SK-N-SH (cell line): ENCODE results near the gene SUMF1. TPM values are rescaled to one million over a fixed set of nuclear protein-coding genes. Genes with fewer than 3 reads are reported as not detected.

Experiments used
- CTCF ChIA-PET: fragments of 300-600, 350-600 bp; formaldehyde crosslinking; extraction: SDS; loops from one replicate; lab custom pipeline; 2021; lab: Yijun Ruan, JAX
- POLR2A ChIA-PET: fragments of 350-600 bp; sonication (Branson Sonifier 250); formaldehyde crosslinking; extraction: SDS; loops from one replicate; lab custom pipeline; 2020; ENCODE audit warnings: antibody characterized with exemption, inconsistent platforms; lab: Yijun Ruan, JAX
- DNase-seq: peaks from one replicate; pipeline ENCODE4 v3.0.0; 2012
- H2AFZ ChIP-seq: fragments of 200-600 bp; sonication (generic); 2 replicates; pipeline ENCODE4 v1.8.1; 2016; ENCODE audit warnings: antibody characterized with exemption, mild to moderate bottlenecking, low read depth
- H3F3A ChIP-seq: fragments of 200-600 bp; sonication (generic); replicated peaks from 2 replicates; pipeline ENCODE3; 2016; ENCODE audit warnings: antibody characterized with exemption, mild to moderate bottlenecking; ENCODE audit not compliant: insufficient read depth
- H3K27ac ChIP-seq, 2 experiments: fragments of 200-500 bp in 1 of 2; fragments of 200-600 bp in 1 of 2; sonication (Bioruptor generic) in 1 of 2; sonication (generic), shearing (Covaris generic) in 1 of 2; 2 replicates each; pipeline versions ENCODE4 v1.5.1 to v1.6.1; 2014 to 2016; ENCODE audit warnings: low read depth in 2 of 2, inconsistent platforms in 1 of 2, low read length in 1 of 2, mild to moderate bottlenecking in 1 of 2, mixed read lengths in 1 of 2
- H3K27me3 ChIP-seq: fragments of 200-600 bp; sonication (generic), shearing (Covaris generic); 2 replicates; pipeline ENCODE4 v1.6.1; 2016; ENCODE audit warnings: mixed run types; ENCODE audit not compliant: insufficient read depth
- H3K36me3 ChIP-seq, 2 experiments: fragments of 200-500 bp in 1 of 2; fragments of 200-600 bp in 1 of 2; sonication (Bioruptor generic) in 1 of 2; sonication (generic) in 1 of 2; replicated peaks in 1 of 2; 2 replicates each; pipeline versions ENCODE3 to v1.5.1; 2014 to 2016; ENCODE audit warnings: low read length in 1 of 2, mild to moderate bottlenecking in 1 of 2; ENCODE audit not compliant: insufficient read depth in 2 of 2, control insufficient read depth in 1 of 2
- H3K4me1 ChIP-seq, 2 experiments: fragments of 200-500 bp in 1 of 2; fragments of 200-600 bp in 1 of 2; sonication (Bioruptor generic) in 1 of 2; sonication (generic), shearing (Covaris generic) in 1 of 2; 2 replicates each; pipeline versions ENCODE4 v1.5.1 to v1.6.1; 2014 to 2016; ENCODE audit warnings: low read depth in 1 of 2, low read length in 1 of 2, mixed run types in 1 of 2; ENCODE audit not compliant: insufficient read depth in 2 of 2, control insufficient read depth in 1 of 2
- H3K4me2 ChIP-seq: fragments of 200-600 bp; sonication (generic), shearing (Covaris generic); 2 replicates; pipeline ENCODE4 v1.6.1; 2017; ENCODE audit warnings: mixed run types
- H3K4me3 ChIP-seq, 2 experiments: fragments of 200-500 bp in 1 of 2; fragments of 200-600 bp in 1 of 2; sonication (Bioruptor generic) in 1 of 2; sonication (generic), shearing (Covaris generic) in 1 of 2; 2 replicates each; pipeline versions ENCODE4 v1.5.1 to v1.8.1; 2014 to 2016; ENCODE audit warnings: low read depth in 2 of 2, inconsistent platforms in 1 of 2, low read length in 1 of 2, mild to moderate bottlenecking in 1 of 2, mixed read lengths in 1 of 2, moderate library complexity in 1 of 2
- H3K79me2 ChIP-seq: fragments of 200-600 bp; sonication (generic); 2 replicates; pipeline ENCODE4 v1.8.1; 2017; ENCODE audit warnings: mild to moderate bottlenecking; ENCODE audit not compliant: insufficient read depth
- H3K9ac ChIP-seq: fragments of 200-600 bp; sonication (generic); 2 replicates; pipeline ENCODE4 v1.6.1; 2017; ENCODE audit warnings: mixed run types
- H3K9me2 ChIP-seq: fragments of 200-600 bp; sonication (generic); 2 replicates; pipeline ENCODE4 v1.6.1; 2017; ENCODE audit warnings: mixed run types
- H3K9me3 ChIP-seq: fragments of 200-600 bp; sonication (generic); 2 replicates; pipeline ENCODE4 v1.6.1; 2017; ENCODE audit warnings: mixed run types, mild to moderate bottlenecking, moderate library complexity
- H4K20me1 ChIP-seq: fragments of 200-600 bp; sonication (generic); 2 replicates; pipeline ENCODE4 v1.6.1; 2017; ENCODE audit warnings: mild to moderate bottlenecking, mixed run types; ENCODE audit not compliant: insufficient read depth
- CHD2 ChIP-seq: fragments of 150-350 bp; IDR thresholded peaks from 2 replicates; pipeline ENCODE4 v1.6.1; 2018; ENCODE audit warnings: low read length; ENCODE audit not compliant: partially characterized antibody
- EZH2phosphoT487 ChIP-seq: fragments of 200-600 bp; sonication (generic); IDR thresholded peaks from 2 replicates; pipeline ENCODE4 v1.6.1; 2017; ENCODE audit warnings: low read depth, mixed run types, mild to moderate bottlenecking, antibody characterized with exemption, moderate library complexity, borderline replicate concordance
- FOSL2 ChIP-seq: IDR thresholded peaks from 2 replicates; pipeline ENCODE4 v1.4.0; 2012; ENCODE audit warnings: low read depth, mild to moderate bottlenecking, moderate library complexity, borderline replicate concordance
- FOXJ3 ChIP-seq: sonication (generic); formaldehyde crosslinking; IDR thresholded peaks from 2 replicates; pipeline ENCODE4 v1.5.1; 2020; ENCODE audit warnings: mild to moderate bottlenecking, missing genetic modification reagents
- GABPA ChIP-seq: IDR thresholded peaks from 2 replicates; pipeline ENCODE4 v1.4.0; 2012; ENCODE audit warnings: low read depth, mild to moderate bottlenecking
- GATA2 ChIP-seq: sonication (generic); formaldehyde crosslinking; IDR thresholded peaks from 2 replicates; pipeline ENCODE4 v1.5.0; 2020; ENCODE audit warnings: mild to moderate bottlenecking, missing genetic modification reagents
- MEF2A ChIP-seq: IDR thresholded peaks from 2 replicates; pipeline ENCODE4 v1.4.0; 2012; ENCODE audit warnings: low read depth, borderline replicate concordance
- MXI1 ChIP-seq: IDR thresholded peaks from 2 replicates; pipeline ENCODE4 v1.6.1; 2012; ENCODE audit warnings: mild to moderate bottlenecking, low read depth, low read length, improper control_type of control experiment
- NFIC ChIP-seq: IDR thresholded peaks from 2 replicates; pipeline ENCODE4 v1.4.0; 2012; ENCODE audit warnings: borderline replicate concordance
- NRF1 ChIP-seq: IDR thresholded peaks from 2 replicates; pipeline ENCODE4 v1.6.1; 2012; ENCODE audit warnings: low read depth, mild to moderate bottlenecking, low read length
- POLR2AphosphoS5 ChIP-seq: IDR thresholded peaks from 2 replicates; pipeline ENCODE4 v1.6.1; 2012; ENCODE audit warnings: low read depth, low read length
- RFX5 ChIP-seq: IDR thresholded peaks from 2 replicates; pipeline ENCODE4 v1.6.1; 2012; ENCODE audit warnings: mild to moderate bottlenecking, improper control_type of control experiment, low read length
- RXRA ChIP-seq: IDR thresholded peaks from 2 replicates; pipeline ENCODE4 v1.4.0; 2012; ENCODE audit warnings: low read depth, mild to moderate bottlenecking, borderline replicate concordance
- SMC3 ChIP-seq: IDR thresholded peaks from 2 replicates; pipeline ENCODE4 v1.6.1; 2012; ENCODE audit warnings: low read depth, low read length, improper control_type of control experiment
- TAF1 ChIP-seq: IDR thresholded peaks from 2 replicates; pipeline ENCODE4 v1.6.1; 2012; ENCODE audit warnings: low read depth, mild to moderate bottlenecking, low read length, moderate library complexity, borderline replicate concordance
- TCF12 ChIP-seq: IDR thresholded peaks from 2 replicates; pipeline ENCODE4 v1.4.0; 2012
- WGBS: methylation state at CpG from one replicate; pipeline ENCODE4 v1.1.6; 2017; ENCODE audit warnings: low lambda C conversion rate; 5-methylcytosine and 5-hydroxymethylcytosine counted together
- polyA plus RNA-seq, 3 experiments: library from polyadenylated mRNA; depleted of rRNA; stranded (reverse); fragments of >200 nt; gene quantifications; 2 replicates each; pipeline ENCODE4 v1.2.3, GENCODE V29; 2012
- TF ChIP-seq, protein P1 (sequence below): fragments of 200-600 bp; sonication (generic); IDR thresholded peaks from 2 replicates; pipeline ENCODE4 v1.6.1; 2017; ENCODE audit warnings: antibody characterized with exemption, mild to moderate bottlenecking, moderate library complexity
- TF ChIP-seq, protein P2 (sequence below): IDR thresholded peaks from 2 replicates; pipeline ENCODE4 v1.4.0; 2012; ENCODE audit warnings: low read depth, borderline replicate concordance
- TF ChIP-seq, protein P3 (sequence below): IDR thresholded peaks from 2 replicates; pipeline ENCODE4 v1.4.0; 2012; ENCODE audit warnings: low read depth, borderline replicate concordance
- TF ChIP-seq, protein P4 (sequence below): IDR thresholded peaks from 2 replicates; pipeline ENCODE4 v1.4.0; 2012; ENCODE audit warnings: low read depth

Gene SUMF1
- polyA plus RNA-seq, 1 of the 3 experiments (the other 2 are of a cell fraction), result 56.9 TPM

DNA sequence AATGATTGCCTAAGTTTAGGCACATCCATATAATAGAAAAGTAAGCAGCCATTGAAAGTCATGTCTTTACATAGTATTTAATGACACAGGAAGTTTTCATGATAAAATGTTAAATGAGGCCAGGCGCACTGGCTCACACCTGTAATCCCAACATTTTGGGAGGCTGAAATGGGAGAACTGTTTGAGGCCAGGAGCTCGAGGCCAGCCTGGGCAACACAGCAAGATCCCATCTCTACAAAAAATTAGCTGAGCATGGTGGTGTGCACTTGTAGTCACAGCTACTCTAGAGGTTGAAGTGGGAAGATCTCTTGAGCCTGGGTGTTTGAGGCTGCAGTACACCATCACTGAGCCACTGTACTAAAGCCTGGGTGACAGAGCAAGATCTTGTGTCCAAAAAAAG is 104.5 kb downstream of the SUMF1 start:
- H3K9me3 ChIP-seq, result no peaks in the 10 kb centered on the region
- POLR2A ChIA-PET, result no interaction called here
- H3F3A ChIP-seq, result no peaks in the 10 kb centered on the region
- H3K36me3 ChIP-seq, result peaks cover 5 to 7% of the 10 kb centered on the region in 2 experiments
- H3K79me2 ChIP-seq, result no peaks in the 10 kb centered on the region
- H2AFZ ChIP-seq, result no peak overlapping the region
- H3K27ac ChIP-seq, result no peak overlapping the region
- no peak for DNase-seq
- H3K4me2 ChIP-seq, result no peak overlapping the region
- no peak overlapping the region for H3K4me3 ChIP-seq
- CTCF ChIA-PET, result no interaction called here
- WGBS, result 78% methylated on average over 2 of the region's 2 CpGs
- H4K20me1 ChIP-seq, result no peaks in the 10 kb centered on the region
- H3K9me2 ChIP-seq, result no peaks in the 10 kb centered on the region
- no peak overlapping the region for H3K9ac ChIP-seq
- H3K4me1 ChIP-seq, result no peaks in the 10 kb centered on the region
- TF ChIP-seq GABPA (no peak), TAF1 (no peak), CHD2 (no peak), RFX5 (no peak), SMC3 (no peak), EZH2phosphoT487 (no peak), MEF2A (no peak)
- TF ChIP-seq, protein P1, sequence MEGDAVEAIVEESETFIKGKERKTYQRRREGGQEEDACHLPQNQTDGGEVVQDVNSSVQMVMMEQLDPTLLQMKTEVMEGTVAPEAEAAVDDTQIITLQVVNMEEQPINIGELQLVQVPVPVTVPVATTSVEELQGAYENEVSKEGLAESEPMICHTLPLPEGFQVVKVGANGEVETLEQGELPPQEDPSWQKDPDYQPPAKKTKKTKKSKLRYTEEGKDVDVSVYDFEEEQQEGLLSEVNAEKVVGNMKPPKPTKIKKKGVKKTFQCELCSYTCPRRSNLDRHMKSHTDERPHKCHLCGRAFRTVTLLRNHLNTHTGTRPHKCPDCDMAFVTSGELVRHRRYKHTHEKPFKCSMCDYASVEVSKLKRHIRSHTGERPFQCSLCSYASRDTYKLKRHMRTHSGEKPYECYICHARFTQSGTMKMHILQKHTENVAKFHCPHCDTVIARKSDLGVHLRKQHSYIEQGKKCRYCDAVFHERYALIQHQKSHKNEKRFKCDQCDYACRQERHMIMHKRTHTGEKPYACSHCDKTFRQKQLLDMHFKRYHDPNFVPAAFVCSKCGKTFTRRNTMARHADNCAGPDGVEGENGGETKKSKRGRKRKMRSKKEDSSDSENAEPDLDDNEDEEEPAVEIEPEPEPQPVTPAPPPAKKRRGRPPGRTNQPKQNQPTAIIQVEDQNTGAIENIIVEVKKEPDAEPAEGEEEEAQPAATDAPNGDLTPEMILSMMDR, result no peak
- TF ChIP-seq, protein P2, sequence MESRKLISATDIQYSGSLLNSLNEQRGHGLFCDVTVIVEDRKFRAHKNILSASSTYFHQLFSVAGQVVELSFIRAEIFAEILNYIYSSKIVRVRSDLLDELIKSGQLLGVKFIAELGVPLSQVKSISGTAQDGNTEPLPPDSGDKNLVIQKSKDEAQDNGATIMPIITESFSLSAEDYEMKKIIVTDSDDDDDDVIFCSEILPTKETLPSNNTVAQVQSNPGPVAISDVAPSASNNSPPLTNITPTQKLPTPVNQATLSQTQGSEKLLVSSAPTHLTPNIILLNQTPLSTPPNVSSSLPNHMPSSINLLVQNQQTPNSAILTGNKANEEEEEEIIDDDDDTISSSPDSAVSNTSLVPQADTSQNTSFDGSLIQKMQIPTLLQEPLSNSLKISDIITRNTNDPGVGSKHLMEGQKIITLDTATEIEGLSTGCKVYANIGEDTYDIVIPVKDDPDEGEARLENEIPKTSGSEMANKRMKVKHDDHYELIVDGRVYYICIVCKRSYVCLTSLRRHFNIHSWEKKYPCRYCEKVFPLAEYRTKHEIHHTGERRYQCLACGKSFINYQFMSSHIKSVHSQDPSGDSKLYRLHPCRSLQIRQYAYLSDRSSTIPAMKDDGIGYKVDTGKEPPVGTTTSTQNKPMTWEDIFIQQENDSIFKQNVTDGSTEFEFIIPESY, result no peak
- TF ChIP-seq, protein P3, sequence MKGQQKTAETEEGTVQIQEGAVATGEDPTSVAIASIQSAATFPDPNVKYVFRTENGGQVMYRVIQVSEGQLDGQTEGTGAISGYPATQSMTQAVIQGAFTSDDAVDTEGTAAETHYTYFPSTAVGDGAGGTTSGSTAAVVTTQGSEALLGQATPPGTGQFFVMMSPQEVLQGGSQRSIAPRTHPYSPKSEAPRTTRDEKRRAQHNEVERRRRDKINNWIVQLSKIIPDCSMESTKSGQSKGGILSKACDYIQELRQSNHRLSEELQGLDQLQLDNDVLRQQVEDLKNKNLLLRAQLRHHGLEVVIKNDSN, result no peak
- H3K27me3 ChIP-seq, result no peaks in the 10 kb centered on the region

DNA sequence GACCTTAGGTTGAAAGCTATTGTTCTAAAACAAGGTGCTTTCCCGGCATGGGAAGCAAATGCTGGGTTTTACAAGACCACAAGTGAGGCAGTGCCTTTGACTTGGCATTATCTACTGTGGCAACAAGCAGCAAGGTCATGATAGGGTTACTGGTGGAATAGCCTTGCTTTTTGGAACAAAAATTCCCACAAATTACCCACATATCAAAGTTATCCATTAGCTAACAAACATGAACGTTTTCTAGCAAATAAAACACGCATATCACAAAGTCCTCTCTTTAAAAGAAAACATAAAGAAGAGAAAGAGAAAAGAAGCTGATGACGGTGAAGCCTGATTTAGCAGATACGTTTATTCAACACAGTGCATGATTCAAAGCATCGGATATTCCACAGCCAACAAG is 106.3 kb downstream of the SUMF1 start:
- TF ChIP-seq, protein P4, sequence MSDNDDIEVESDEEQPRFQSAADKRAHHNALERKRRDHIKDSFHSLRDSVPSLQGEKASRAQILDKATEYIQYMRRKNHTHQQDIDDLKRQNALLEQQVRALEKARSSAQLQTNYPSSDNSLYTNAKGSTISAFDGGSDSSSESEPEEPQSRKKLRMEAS, result no peak
- TF ChIP-seq MXI1, result no peak
- TF ChIP-seq POLR2AphosphoS5, result no peak
- TF ChIP-seq GABPA, result no peak
- no peak for TF ChIP-seq TCF12
- TF ChIP-seq NFIC, result no peak
- no peak for TF ChIP-seq NRF1
- no peak for TF ChIP-seq FOSL2
- no peak for TF ChIP-seq MEF2A
- no peak for TF ChIP-seq FOXJ3 (CRISPR knock-in tag)
- no peak for TF ChIP-seq RXRA
- TF ChIP-seq GATA2 (CRISPR knock-in tag), result no peak
- TF ChIP-seq, protein P3, result no peak
- TF ChIP-seq, all 33 proteins: peak for 0

More for the DNA sequence above, 106.3 kb downstream of the SUMF1 start:
- DNase-seq, result no peak
- CTCF ChIA-PET, result interaction anchor here (1.5 to 2.3 kb wide), 4 partner anchors 10 to 272 kb away, joined by 4 to 14 read pairs (median 8); no protein-coding TSS in a partner anchor
- WGBS, result 93% methylated on average over 6 of the region's 6 CpGs
- no peak overlapping the region for H3K27ac ChIP-seq
- H3K4me1 ChIP-seq, result peaks cover 0 to 10% of the 10 kb centered on the region in 2 experiments; a peak in 2 of 4 replicates
- H3K9me2 ChIP-seq, result no peaks in the 10 kb centered on the region
- H3K4me2 ChIP-seq, result no peak overlapping the region
- H3K4me3 ChIP-seq, result no peak overlapping the region
- H3K9ac ChIP-seq, result no peak overlapping the region
- H3K79me2 ChIP-seq, result no peaks in the 10 kb centered on the region
- H3K9me3 ChIP-seq, result no peaks in the 10 kb centered on the region
- H3F3A ChIP-seq, result no peaks in the 10 kb centered on the region
- H3K36me3 ChIP-seq, result peaks cover 5 to 7% of the 10 kb centered on the region in 2 experiments
- POLR2A ChIA-PET, result no interaction called here
- H4K20me1 ChIP-seq, result no peaks in the 10 kb centered on the region
- no peaks in the 10 kb centered on the region for H3K27me3 ChIP-seq
- H2AFZ ChIP-seq, result no peak overlapping the region
